Measurements from ENCODE around the gene SCN4B.

DNA sequence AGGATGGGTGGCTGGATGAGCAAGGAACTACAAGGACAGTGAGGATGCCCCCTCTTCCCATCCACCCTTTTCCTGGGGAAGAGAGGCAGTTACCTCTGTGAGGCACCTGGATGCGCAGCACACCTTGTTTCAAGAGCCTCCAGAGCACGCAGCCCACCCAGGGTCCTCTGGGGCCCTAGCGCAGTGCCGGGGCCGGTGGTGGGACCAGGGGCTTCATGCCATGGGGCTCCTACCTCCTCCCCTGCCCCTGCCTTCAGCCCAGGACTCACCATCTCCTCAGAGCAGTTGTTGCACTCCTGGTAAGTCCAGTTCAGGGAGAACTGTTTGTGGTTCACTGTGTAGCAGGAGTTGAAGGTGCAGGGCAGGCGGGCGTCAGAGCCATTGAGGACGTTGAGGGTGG is 15.7 kb upstream of the SCN4B start:
- TF ChIP-seq, protein P1, sequence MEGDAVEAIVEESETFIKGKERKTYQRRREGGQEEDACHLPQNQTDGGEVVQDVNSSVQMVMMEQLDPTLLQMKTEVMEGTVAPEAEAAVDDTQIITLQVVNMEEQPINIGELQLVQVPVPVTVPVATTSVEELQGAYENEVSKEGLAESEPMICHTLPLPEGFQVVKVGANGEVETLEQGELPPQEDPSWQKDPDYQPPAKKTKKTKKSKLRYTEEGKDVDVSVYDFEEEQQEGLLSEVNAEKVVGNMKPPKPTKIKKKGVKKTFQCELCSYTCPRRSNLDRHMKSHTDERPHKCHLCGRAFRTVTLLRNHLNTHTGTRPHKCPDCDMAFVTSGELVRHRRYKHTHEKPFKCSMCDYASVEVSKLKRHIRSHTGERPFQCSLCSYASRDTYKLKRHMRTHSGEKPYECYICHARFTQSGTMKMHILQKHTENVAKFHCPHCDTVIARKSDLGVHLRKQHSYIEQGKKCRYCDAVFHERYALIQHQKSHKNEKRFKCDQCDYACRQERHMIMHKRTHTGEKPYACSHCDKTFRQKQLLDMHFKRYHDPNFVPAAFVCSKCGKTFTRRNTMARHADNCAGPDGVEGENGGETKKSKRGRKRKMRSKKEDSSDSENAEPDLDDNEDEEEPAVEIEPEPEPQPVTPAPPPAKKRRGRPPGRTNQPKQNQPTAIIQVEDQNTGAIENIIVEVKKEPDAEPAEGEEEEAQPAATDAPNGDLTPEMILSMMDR (optimal IDR thresholded peaks at IDR 0.05 in 1 of 3, IDR thresholded peaks at IDR 0.05 in 1 of 3, conservative IDR thresholded peaks at IDR 0.05 in 1 of 3; ENCODE audit: extremely low read depth in 1 of 3, insufficient read depth in 2 of 3, low read length in 3 of 3), result no peak
- TF ChIP-seq EZH2 (IDR thresholded peaks at IDR 0.05; ENCODE audit: low read length), result no peak
